GM23338 (cell line): ENCODE results near the gene EXOC3.

Source experiments
- EZH2 ChIP-seq: fragments of 200-600 bp; sonication (generic); IDR thresholded peaks from one replicate; pipeline ENCODE4 v1.8.0; 2017; ENCODE audit warnings: antibody characterized with exemption, mild to moderate bottlenecking, low read depth; ENCODE audit not compliant: unreplicated experiment
- JUNB ChIP-seq: IDR thresholded peaks from one replicate; pipeline ENCODE4 v1.6.1; 2016; ENCODE audit warnings: antibody characterized with exemption; ENCODE audit not compliant: unreplicated experiment
- POLR2AphosphoS5 ChIP-seq: IDR thresholded peaks from 2 replicates; pipeline ENCODE4 v1.6.1; 2016; ENCODE audit warnings: antibody characterized with exemption, low read depth
- TF ChIP-seq, protein P1 (sequence below), 2 experiments: fragments of 200-600 bp in 1 of 2; sonication (generic) in 1 of 2; conservative IDR thresholded peaks; 2 replicates each; pipeline versions ENCODE4 v1.5.1 to v1.6.1; 2016 to 2017; ENCODE audit warnings: antibody characterized with exemption in 2 of 2, low read depth in 2 of 2, mild to moderate bottlenecking in 2 of 2, moderate library complexity in 1 of 2

DNA sequence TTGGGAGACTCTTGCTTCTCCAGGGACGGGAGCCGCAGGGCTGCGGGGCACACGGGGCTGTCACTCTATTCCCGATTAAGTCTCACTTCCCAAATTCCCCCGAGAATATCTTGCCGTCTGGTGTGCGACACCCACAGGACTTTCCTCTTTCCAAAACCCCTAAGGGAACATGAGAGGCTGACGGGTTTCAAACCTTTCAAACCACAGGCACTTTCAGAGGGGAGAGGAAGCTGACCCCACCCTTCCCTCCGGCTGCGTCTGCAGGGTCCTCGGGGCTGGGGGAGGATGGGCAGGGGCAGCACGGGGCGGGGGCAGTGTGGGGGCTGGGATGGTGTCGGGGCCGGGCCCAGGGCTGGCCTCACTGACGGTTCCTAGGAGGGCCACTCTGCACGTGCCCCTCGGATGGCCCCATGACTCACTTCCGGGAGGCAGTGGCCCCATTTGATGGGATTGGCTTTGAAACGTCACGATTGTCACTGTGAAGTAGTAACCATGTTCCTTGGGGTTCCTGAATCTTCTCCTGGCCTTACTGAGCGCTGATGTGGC is 43.0 kb downstream of the EXOC3 start:
- TF ChIP-seq POLR2AphosphoS5 (no peak), JUNB (no peak), EZH2 (no peak)
- TF ChIP-seq, protein P1, sequence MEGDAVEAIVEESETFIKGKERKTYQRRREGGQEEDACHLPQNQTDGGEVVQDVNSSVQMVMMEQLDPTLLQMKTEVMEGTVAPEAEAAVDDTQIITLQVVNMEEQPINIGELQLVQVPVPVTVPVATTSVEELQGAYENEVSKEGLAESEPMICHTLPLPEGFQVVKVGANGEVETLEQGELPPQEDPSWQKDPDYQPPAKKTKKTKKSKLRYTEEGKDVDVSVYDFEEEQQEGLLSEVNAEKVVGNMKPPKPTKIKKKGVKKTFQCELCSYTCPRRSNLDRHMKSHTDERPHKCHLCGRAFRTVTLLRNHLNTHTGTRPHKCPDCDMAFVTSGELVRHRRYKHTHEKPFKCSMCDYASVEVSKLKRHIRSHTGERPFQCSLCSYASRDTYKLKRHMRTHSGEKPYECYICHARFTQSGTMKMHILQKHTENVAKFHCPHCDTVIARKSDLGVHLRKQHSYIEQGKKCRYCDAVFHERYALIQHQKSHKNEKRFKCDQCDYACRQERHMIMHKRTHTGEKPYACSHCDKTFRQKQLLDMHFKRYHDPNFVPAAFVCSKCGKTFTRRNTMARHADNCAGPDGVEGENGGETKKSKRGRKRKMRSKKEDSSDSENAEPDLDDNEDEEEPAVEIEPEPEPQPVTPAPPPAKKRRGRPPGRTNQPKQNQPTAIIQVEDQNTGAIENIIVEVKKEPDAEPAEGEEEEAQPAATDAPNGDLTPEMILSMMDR (conservative IDR thresholded peaks at IDR 0.05; ENCODE audit: low read depth in 2 of 2): no peak
